OCI-LY1 (cell line): ENCODE measurements around the gene NME2.

Experiments
- CTCF ChIP-seq: fragments of 200-600 bp; sonication (generic), shearing (Covaris generic); IDR thresholded peaks from 2 replicates; pipeline ENCODE4 v1.5.1; 2017; ENCODE audit warnings: mild to moderate bottlenecking, antibody characterized with exemption, low read length, moderate library complexity, mixed read lengths
- EZH2 ChIP-seq: fragments of 200-600 bp; sonication (generic), shearing (Covaris generic); IDR thresholded peaks from 2 replicates; pipeline ENCODE4 v1.8.0; 2017; ENCODE audit warnings: borderline replicate concordance, mixed run types, mild to moderate bottlenecking, antibody characterized with exemption, low read length, moderate library complexity, mixed read lengths

DNA sequence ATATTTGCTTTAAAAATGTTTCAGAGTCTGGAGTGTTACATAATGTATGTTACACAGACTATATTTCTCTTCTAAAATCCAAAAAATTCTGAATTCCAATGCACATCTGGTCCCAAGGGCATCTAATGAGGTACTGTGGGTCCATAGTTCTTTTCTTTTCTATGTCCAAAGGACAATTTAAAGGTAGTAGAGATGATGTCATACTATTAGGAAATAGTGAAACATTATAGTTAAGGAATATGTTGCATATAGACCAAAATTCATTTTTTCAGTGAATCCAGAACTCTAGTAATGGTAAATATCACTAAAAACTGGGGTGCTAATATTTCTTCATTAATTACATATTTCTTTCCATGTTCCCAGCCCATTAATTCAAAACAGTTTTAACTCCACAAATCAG, 23.0 kb downstream of the NME2 start:
- TF ChIP-seq CTCF, result no peak
- no peak for TF ChIP-seq EZH2
